Measurements from ENCODE around the gene PI4KA.
"Not testable (repeated sequence)": the region's sequence is repeated elsewhere in the genome, so short reads cannot be mapped to it uniquely, and the experiment has no call there.

PI4KA gene

DNA sequence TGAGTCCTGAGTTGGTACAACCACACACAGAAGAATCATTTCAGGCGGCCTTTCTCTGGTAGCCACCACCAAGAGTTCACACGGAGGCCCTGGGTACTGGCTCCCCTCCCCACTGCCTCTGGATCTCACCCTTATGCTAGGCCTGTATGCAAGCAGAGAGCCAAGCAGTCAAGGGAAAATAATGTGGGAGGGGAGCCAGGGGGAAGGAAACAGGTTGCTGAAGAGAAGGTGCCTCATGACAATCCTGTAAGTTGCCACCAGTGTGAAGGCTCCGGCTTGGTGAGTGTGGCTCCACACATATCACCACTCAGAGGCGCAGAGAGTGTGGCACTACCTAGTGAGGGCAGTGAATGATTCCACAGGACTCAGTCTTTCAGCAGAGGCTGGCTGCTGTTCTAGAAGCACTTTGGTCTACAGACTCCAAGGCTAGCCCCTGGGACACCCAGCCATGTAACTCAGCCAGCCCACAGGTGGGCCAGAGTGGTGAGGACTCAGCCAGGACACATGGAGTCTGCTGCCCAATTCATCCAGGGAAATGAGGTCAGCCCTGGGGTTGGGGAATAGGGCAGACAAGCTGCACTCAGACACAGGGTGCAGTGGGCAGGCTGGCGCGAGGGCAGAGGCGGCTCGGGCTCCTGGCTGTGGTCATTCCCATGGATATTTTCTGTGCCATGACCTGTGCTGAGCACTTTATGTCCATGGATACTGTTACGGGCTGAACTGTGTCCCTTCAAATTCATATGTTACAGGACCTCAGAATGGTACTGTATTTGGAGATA is 133.7 kb downstream of the PI4KA start:
- DNase-seq (ENCODE audit: low read depth): no peak

DNA sequence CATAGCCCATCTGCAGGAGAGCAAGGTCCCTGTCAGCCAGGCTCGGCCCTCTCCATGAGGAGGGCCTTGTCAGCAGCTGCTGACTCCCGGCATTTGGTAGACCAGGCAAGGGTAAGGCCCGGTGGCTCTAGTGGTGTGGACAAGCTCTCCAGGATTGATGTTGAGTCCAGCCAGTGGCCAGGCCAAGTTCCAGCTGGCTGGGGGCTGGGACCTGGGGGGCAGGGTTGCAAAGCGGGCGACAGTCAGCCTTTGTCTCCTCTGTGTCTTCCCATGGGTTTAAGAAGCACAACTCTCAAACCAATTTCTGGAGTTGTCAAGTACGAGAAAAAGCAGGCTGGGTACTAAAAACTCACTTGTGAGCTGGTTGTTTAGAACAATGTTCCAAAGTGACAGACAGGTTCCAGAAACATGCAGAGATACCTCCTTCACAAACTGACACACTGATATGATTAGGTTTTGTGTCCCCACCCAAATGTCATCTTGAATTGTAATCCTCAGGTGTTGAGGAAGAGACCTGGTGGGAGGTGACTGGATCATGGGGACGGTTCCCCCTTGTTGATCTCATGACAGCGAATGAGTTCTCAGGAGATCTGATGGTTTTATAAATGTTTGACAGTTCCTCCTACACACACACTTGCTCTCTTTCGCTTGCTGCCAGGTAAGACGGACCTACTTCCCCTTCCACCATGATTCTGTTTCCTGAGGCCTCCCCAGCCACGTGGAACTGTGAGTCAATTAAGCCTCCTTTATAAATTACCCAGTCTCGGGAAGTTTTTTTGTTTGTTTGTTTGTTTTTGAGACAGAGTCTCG is 137.0 kb downstream of the PI4KA start:
- no peak for DNase-seq (ENCODE audit: low read depth)

DNA sequence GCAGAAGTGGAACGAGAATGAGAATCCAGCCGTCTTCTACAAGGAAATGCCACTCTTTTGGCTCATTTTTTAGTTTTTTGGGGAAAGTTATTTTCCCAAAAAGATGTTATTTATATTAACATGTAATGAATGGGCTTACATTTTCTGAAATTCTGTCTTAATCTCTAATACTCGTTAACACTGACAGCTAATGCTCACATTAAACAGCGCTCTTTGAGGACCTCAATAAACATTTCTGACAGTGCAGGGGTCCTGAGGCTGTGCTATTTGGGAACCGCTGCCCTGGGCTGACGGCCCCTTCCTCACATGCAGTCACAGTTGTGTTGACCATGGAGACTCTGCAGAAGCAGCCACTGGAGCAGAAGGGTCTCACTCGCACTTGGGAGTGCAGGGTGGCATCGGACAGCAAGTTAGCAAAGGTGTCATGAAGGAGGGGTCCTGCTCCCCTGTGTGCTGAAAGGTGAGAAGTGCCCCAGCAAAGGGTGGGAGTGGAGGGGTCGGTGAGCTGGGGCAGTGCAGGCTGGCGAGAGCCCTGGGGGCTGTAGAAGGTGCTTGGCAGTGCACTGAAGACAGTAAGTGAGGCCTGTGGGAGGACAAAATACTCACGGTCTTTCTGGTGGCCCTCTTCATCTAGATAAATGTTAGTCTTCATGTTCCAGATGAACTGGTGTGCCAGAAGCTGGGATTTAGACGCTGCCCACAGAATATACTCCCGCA is 137.8 kb downstream of the PI4KA start:
- no peak for DNase-seq (ENCODE audit: low read depth)

DNA sequence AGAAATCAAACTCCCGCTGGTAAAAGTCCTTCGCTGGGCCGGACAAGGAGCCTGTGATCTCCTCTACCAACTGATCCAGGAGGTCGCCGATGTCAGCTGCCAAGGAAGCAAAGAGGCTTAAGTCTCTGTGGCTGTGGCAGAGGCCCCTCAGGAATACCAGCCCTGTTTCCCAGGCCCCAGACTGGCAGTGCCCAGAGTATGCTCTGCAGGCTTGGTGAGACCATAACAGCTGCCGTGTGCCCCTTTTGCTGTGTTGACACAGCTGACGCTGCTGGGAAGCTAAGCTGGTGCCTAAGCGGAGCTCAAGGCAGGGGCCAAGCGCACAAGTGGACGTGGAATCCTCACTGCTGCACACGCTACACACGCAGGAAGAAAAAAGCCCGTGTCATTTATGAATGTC is 139.9 kb downstream of the PI4KA start:
- DNase-seq (ENCODE audit: low read depth): not testable (repeated sequence)

DNA sequence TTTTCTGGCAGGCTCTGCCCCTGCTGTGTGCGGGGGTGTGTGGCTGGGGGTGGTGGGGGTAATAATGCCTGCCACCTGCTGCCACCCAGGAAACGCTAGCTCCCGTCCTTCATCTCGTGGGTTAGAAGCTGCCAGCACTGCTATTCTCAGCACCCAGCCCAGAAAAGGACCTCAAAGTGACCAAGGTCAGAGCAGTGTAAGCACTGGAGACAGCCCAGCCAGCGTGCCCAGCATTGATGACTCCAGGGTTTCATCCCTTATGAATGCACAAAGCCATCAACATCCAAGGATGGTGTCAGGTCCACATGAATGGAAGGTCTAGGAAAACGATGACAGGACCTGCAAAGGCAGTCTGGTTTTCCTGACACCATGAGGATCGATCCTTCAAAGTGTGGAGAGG is 140.6 kb downstream of the PI4KA start:
- DNase-seq (ENCODE audit: low read depth): not testable (repeated sequence)

DNA sequence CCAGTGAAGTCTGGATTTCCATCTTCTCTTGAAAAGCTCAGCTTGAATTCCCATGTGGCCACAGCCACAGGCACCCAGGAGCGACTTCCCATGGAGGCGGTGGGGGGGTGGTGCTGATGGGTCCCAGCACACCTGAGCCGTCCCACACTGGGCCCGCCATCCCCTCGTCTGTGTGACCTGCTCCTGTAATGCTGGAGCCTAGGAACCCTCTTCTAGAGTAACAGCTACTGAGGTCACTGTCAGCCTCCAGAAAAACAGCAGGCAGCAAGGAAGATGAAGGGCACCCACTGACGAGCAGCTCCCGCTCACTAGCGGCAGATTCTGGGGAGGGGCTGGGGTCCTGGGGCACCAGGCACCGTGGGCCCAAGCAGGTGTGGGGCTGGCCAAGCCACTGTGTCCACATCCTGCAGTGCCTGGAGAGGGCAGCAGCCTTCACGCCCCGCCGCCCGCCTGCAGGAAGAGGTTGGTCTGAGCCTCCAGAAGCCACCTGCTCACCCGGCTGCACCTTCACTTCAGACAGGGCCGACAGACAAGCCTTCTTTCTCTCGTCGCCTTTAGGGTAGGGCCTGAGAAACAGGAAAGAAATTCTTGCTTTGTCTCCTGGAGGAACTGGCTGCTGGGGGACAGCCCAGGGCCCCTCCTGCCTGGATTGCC is 141.3 kb downstream of the PI4KA start:
- not testable (repeated sequence) for DNase-seq (ENCODE audit: low read depth)

DNA sequence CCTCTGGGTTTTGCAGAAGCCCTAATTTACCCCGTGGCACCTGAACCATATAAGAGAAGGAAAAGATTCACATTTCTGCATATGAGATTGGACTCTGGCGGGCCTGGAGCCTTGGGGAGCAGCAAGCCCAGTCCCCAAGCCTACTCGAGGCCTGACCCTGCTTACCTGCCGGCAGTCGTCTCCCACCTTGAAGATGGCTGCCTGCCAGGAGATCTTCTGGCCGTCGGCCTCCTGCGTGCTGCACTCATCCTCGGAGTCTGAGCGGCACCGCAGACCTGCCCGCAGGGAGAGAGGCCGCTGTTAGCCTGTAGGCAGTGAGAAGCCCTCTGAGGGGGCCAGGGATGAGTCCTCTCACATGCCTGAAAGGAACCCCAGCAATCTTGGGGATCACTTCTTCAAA is 145.5 kb downstream of the PI4KA start:
- DNase-seq (ENCODE audit: low read depth): not testable (repeated sequence)

DNA sequence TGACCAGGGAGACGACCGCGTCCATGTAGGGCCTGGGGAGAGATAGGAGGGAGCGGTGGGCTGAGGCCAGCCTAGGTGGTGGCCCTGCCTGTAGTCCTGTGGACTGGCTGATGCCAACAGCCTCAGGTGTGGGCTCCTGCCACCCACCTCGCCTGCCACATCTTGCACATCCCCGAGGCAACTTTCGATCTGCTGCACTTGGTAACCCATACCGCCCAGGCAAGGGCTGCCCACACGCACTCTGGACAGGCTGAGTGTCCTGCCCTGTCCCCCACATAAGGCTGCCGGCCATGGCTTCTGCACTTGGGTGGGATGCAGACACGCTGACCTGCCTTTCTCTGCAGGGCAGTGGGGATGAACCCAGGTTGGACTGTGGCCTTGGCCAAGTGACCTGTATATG is 148.6 kb downstream of the PI4KA start:
- DNase-seq (ENCODE audit: low read depth): not testable (repeated sequence)

DNA sequence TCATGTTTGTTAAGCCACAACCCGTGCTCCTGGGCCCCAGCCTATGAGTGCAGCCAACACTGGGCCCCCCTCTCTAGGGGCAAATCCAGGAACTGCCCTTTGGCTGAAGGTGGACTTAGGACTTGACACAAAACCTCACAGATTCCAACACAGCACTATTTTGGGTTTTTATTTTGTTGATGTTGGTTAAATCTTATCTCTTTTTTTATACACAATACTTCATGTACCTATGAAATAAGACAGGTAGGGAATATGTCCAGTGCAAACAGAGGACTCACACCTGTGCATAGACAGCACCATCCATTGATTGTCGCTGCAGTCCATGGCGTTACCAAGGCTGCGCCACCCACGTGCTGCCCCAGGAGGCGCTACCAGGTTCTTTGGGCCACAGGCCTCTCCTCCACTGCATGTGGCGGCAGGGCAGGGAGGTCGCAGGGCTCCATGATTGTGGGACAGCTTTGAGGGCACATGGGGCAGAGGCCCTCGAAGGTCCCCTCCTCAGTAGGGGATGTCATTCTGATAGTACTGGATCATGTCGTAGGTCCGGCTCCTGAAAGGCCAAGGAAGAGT is 151.0 kb downstream of the PI4KA start:
- not testable (repeated sequence) for DNase-seq (ENCODE audit: low read depth)

DNA sequence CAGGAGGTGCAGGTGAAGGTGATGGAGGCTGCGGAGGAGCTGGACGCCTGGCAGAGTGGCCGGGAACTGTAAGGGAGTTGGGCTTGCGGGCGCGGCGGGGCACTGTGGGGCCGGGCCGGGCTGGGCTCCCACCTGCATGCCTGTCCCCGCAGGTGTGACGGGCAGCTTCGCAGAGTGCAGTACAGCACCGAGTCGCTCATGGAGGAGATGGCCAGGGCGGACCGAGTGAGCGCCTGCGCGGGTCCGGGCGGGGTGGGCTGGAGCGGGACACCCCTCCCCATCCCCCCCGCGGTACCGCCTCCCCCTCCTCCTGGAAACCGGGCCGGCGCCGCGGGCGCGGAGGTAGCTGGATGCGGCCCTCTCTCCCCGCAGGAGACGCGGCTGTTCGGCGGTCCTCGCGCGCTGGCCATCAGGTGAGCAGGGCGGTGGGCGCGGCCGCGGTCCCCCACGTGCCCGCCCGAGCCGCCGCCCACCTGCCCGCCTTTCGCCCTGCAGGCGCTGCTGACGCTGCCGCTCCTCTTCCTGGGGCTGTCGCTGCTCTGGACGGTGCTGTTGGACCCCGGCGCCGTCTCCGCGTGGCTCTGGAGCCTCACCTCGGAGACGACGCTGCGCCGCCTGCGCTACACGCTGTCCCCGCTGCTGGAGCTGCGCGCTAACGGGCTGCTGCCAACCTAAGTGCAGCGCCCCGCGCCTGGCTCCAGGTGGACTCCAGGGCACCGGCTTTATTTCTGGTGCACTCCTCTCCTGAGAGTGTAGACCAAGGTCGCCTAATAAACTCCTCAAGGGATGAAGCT is 154.6 kb downstream of the PI4KA start:
- not testable (repeated sequence) for DNase-seq (ENCODE audit: low read depth)

DNA sequence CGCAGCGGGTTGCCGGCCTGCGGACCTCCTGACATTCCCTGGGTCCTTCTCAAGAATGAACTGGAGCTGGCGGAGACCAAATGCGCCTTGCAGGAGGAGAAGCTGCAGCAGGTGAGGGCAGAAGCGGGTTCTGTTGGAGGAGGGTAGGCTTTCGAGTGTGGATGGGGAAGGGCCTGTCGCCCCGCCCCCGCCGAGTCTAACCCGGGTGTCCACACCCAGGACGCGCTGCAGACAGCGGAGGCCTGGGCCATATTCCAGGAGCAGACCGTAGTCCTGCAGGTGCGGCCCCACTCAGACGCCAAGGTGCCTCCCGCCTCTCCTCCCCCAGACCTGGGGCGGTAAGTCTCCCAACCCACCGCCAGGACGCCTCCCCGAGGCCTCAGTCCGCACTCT is 155.2 kb downstream of the PI4KA start:
- DNase-seq (ENCODE audit: low read depth): not testable (repeated sequence)

DNA sequence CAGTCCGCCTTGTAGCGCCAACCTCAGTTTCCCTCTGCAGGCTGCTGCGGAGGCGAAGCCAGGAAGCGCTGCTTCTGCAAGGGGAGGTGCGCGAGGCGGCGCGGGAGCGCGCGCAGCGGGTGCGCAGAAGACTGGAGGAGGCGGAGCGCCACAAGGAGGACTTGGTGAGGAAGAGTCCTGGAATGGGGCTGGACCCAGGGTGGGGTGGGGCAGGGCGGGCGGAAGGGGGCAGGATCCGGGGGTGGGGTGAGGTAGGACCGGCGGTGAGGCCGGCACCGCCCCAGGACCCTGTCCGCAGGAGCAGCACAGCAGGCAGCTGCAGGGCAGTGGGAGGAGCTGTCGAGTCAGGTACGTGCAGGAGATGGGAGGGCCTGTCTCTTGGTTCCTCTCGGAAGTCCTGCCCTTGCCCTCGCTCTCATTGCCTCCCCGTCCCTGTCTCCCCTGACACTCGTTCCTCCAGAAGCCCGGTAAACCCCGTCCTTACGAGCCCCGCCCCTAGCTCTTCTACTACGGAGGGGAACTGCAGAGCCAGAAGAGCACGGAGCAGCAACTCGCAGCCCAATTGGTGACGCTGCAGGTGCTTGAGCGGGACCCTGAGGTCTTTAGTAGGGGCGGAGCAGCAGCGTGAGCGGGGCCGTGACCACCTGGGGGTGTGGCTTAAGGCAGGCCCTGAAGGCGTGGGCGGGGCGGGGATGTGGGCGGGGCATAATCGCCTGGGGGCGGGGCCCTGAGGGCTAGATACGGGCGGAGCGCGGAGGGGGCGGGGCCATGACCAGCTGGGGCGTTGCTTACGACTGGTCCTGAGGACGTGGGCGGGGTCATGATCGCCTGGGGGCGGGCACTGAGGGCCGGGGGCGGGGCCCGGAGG is 155.8 kb downstream of the PI4KA start:
- DNase-seq (ENCODE audit: low read depth): peak; percentile 91

DNA sequence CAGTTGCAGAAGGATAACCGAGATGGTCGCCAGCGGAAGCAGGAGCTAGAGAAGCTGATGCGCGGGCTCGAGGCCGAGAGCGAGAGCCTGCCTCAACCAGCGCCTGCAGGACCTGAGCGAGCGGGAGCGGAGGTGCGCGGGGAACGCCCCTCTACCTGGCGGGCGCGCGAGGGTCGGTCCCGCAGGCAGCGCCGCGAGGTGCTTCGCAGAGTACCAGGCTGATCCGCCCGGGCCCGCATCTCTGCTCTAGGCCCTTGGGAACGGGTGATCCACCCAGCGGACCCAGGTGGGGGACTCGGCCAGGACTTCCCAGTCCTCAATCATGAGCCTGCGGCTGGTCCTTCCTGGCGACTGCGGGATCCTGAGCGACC is 156.5 kb downstream of the PI4KA start:
- not testable (repeated sequence) for DNase-seq (ENCODE audit: low read depth)

DNA sequence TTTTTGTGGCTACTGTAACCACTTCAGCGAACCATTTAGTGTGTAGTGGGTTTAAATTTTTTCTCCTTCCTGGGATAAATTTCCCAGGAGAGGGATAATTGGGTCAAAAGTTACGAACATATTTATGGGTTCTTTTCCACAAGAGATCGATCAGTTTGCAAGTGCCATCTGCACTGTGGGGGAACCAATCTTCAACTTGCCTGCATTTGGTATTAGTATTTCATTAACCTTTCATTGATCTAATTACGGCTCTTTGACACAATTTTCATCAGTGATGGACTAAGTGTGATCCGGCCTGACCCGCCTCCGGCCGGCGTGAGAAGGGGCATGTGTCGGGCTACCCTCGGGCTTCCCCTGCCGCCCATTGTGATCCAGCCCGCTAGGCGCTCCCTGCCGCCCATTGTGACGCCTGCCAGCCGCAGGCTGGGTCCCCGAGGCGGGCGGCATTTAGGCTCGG is 156.9 kb downstream of the PI4KA start:
- DNase-seq (ENCODE audit: low read depth): not testable (repeated sequence)

DNA sequence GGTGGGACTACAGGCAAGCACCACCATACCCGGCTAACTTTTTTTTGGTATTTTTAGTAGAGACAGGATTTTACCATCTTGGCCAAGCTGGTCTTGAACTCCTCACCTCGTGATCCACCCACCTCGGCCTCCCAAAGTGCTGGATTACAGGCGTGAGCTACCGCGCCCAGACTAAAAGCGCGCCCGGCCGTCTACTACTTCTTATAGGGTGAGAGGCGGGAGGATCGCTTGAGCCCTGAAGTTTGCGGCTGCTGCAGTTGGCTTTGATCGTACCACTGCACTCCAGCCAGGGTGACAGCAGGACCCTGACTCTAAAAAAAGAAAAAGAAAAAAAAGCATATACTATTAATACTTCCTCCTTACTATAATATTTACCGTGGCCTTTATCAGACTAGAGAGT is 158.3 kb downstream of the PI4KA start:
- not testable (repeated sequence) for DNase-seq (ENCODE audit: low read depth)

DNA sequence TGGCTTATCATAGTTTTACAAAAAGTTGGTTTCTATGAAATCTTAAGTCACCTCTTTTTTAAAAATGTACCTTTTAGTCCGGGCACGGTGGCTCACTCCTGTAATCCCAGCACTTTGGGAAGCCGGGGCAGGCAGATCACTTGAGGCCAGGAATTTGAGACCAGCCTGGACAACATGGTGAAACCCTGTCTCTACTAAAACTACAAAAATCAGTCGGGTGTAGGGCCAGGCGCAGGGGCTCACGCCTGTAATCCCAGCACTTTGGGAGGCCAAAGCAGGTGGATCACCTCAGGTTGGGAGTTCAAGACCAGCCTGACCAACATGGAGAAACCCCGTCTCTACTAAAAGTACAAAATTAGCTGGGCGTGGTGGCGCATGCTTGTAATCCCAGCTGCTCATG is 158.8 kb downstream of the PI4KA start:
- DNase-seq (ENCODE audit: low read depth): not testable (repeated sequence)

DNA sequence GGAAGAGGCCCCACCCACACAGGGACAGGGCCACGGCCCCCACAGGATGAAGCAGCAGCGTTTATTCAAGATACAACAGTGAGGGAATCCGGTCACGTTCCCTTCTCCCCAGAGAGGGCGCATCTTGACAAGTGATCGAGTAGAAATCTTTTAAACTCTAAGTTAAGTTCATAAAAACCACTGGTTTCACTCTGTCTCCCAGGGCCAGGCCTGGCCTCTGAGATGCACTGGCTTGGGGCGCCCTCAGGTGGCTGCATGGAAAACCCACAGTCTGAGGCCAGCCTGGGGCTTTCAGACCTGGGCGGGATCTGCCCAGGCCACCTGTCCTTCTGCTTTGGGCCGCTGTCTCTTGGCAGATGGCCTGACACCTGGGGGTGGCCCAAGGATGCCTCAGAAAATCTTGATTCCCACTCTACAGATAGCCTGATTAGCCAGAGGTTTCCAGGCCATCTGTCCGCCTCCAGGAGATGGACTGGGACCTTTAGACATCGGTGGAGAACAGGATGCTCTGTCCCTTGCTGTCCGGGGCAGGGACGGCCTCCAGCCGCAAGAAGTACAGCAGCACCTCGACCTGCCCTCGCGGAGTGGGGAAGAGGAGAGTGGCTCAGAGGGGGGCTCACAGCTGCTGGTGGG is 161.0 kb downstream of the PI4KA start:
- DNase-seq (ENCODE audit: low read depth): peak; percentile 80

DNA sequence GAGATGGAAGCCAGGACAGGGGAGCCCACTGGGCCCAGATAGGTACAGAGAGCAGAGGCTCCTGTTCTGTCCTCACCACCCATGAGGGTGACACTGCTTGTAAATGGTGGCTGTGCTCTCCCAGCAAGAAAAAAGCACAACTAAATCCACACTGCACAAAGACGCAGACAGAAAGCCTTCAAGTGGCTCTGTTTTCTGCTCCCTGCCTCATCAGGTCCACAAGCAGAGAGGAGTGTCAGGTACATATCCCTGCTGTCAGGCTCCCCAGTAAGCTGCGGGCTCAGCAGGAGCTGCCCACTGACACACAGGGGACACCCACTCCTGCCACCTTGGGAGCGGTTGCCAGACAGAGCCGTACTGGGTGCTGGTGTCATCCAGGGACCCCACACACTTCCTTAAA is 162.6 kb downstream of the PI4KA start:
- DNase-seq (ENCODE audit: low read depth): not testable (repeated sequence)

DNA sequence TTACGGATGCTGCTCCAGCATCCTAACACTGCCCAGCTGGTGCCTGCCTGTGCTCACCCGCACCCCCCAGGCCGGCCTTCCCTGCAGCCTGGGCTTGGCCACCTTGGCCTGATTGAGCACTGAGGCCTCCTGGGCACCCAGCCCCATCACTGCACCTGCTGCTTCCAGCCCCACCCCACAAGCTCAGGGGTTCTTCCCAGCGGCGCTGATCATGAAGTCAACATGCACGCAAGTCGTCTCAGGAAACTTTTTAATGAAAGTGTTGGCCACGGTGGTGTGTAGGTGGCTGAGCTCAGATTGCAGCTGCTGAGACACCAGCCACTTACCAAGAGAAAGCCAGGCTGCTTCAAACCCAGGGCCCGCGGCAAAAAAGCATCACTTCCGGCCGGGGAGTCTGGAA is 163.4 kb downstream of the PI4KA start:
- DNase-seq (ENCODE audit: low read depth): not testable (repeated sequence)
